K562 (cell line): ENCODE data around the gene MYO1D. TPM values are rescaled to one million over a fixed set of nuclear protein-coding genes. Genes with fewer than 3 reads are reported as not detected.
A peak's percentile ranks its signal among the peaks of the same experiment; 100 is the strongest.

ENCODE experiments used
- CBFB ChIP-seq: sonication (generic); formaldehyde crosslinking; IDR thresholded peaks from 2 replicates; pipeline ENCODE4 v1.4.0; 2020; ENCODE audit warnings: mild to moderate bottlenecking, missing genetic modification reagents
- GABPA ChIP-seq: fragments of 200-800 bp; sonication (Bioruptor generic); conservative IDR thresholded peaks from 2 replicates; pipeline ENCODE4 v1.6.1; 2016; ENCODE audit warnings: low read depth, missing genetic modification characterization, missing compliant biosample characterization
- GABPB1 ChIP-seq: sonication (generic); formaldehyde crosslinking; IDR thresholded peaks from 2 replicates; pipeline ENCODE4 v1.8.0; 2022; ENCODE audit warnings: mild to moderate bottlenecking, missing genetic modification reagents
- HMG20B ChIP-seq: fragments of 250-450 bp; sonication (Bioruptor Pico); IDR thresholded peaks from 2 replicates; pipeline ENCODE4 v1.5.0; 2021; ENCODE audit warnings: mild to moderate bottlenecking
- JUN ChIP-seq, 2 experiments: sonication (generic) in 1 of 2; formaldehyde crosslinking in 1 of 2; IDR thresholded peaks; 2 replicates each; pipeline versions ENCODE4 v1.6.1 to v1.8.0; 2012 to 2022; ENCODE audit warnings: borderline replicate concordance in 2 of 2, mild to moderate bottlenecking in 2 of 2, improper control_type of control experiment in 1 of 2, low read depth in 1 of 2, low read length in 1 of 2, missing genetic modification reagents in 1 of 2
- KDM1A ChIP-seq, 2 experiments: fragments of 450-650 bp; IDR thresholded peaks; 2 replicates each; pipeline ENCODE4 v1.6.1; 2016; ENCODE audit warnings: mild to moderate bottlenecking in 2 of 2
- MAFG ChIP-seq: fragments of 450-650 bp; conservative IDR thresholded peaks from 2 replicates; pipeline ENCODE4 v1.6.1; 2016; ENCODE audit warnings: missing genetic modification characterization, missing compliant biosample characterization
- MAFK ChIP-seq: IDR thresholded peaks from 2 replicates; pipeline ENCODE4 v1.6.1; 2011; ENCODE audit warnings: low read length, improper control_type of control experiment
- MITF ChIP-seq: IDR thresholded peaks from 2 replicates; pipeline ENCODE4 v1.6.1; 2014; ENCODE audit warnings: antibody characterized with exemption
- NR2F6 ChIP-seq: fragments of 450-650 bp; formaldehyde crosslinking; IDR thresholded peaks from 2 replicates; pipeline ENCODE4 v1.4.0; 2020; ENCODE audit warnings: mild to moderate bottlenecking
- NUFIP1 ChIP-seq: fragments of 450-650 bp; IDR thresholded peaks from 2 replicates; pipeline ENCODE4 v1.6.1; 2018; ENCODE audit not compliant: partially characterized antibody
- PHB ChIP-seq: fragments of 250-450 bp; sonication (Bioruptor Pico); IDR thresholded peaks from 2 replicates; pipeline ENCODE4 v1.5.0; 2021
- PHTF2 ChIP-seq: fragments of 250-450 bp; sonication (Bioruptor Pico); IDR thresholded peaks from 2 replicates; pipeline ENCODE4 v1.5.0; 2021; ENCODE audit warnings: mild to moderate bottlenecking
- PURB ChIP-seq: sonication (generic); formaldehyde crosslinking; IDR thresholded peaks from 2 replicates; pipeline ENCODE4 v1.9.0; 2021; ENCODE audit warnings: low read depth, mild to moderate bottlenecking, missing genetic modification reagents
- RBBP5 ChIP-seq: fragments of 200-600 bp; sonication (generic); IDR thresholded peaks from 2 replicates; pipeline ENCODE4 v1.6.1; 2012; ENCODE audit warnings: borderline replicate concordance, mild to moderate bottlenecking, low read length, control low read depth, inconsistent platforms; ENCODE audit not compliant: insufficient read depth, poor library complexity, severe bottlenecking
- SMAD3 ChIP-seq: fragments of 450-650 bp; formaldehyde crosslinking; conservative IDR thresholded peaks from 2 replicates; pipeline ENCODE4 v1.4.0; 2020; ENCODE audit warnings: mild to moderate bottlenecking
- STAT5B ChIP-seq: fragments of 250-450 bp; sonication (Bioruptor Pico); IDR thresholded peaks from 2 replicates; pipeline ENCODE4 v1.8.0; 2021; ENCODE audit warnings: mild to moderate bottlenecking, inconsistent platforms
- TCF3 ChIP-seq: sonication (generic); formaldehyde crosslinking; IDR thresholded peaks from 2 replicates; pipeline ENCODE4 v1.4.0; 2020; ENCODE audit warnings: mild to moderate bottlenecking, missing genetic modification reagents
- XRCC3 ChIP-seq: fragments of 450-650 bp; IDR thresholded peaks from 2 replicates; pipeline ENCODE4 v1.6.1; 2017; ENCODE audit warnings: mild to moderate bottlenecking, moderate library complexity
- ZKSCAN1 ChIP-seq: fragments of 150-350 bp; IDR thresholded peaks from 2 replicates; pipeline ENCODE4 v1.6.1; 2016; ENCODE audit warnings: low read depth, low read length
- ZNF121 ChIP-seq: sonication (generic); formaldehyde crosslinking; conservative IDR thresholded peaks from 2 replicates; pipeline ENCODE4 v1.8.0; 2022; ENCODE audit warnings: missing genetic modification reagents
- ZNF3 ChIP-seq: fragments of 250-450 bp; sonication (Bioruptor Pico); IDR thresholded peaks from 2 replicates; pipeline ENCODE4 v1.5.0; 2021; ENCODE audit warnings: mild to moderate bottlenecking, moderate library complexity
- ZNF780A ChIP-seq: fragments of 250-450 bp; sonication (Bioruptor Pico); IDR thresholded peaks from 2 replicates; pipeline ENCODE4 v1.5.0; 2021; ENCODE audit warnings: mild to moderate bottlenecking
- polyA plus RNA-seq, 8 experiments: library from polyadenylated mRNA; depleted of rRNA in 4 of 8; stranded (reverse) in 5 of 8; unstranded in 3 of 8; fragments of >200 nt; fragmentation: Nextera tagmentation in 2 of 8; fragmentation: Illumina TruSeq in 1 of 8; extraction: Ambion mirVana in 2 of 8; extraction: Trizol in 1 of 8; gene quantifications; 2 replicates each; pipeline versions ENCODE4 v1.2.1 to v1.2.3, GENCODE V29; 2011 to 2014; ENCODE audit warnings: inconsistent platforms in 1 of 8, missing spikeins in 1 of 8
- total RNA-seq, 7 experiments: library from RNA; depleted of rRNA in 6 of 7; stranded (reverse); fragments of >200 nt in 6 of 7; fragmentation: Illumina TruSeq in 2 of 7; extraction: Trizol in 2 of 7; gene quantifications; 2 replicates each; pipeline versions ENCODE4 v1.2.1 to v1.2.3, GENCODE V29; 2011 to 2021; ENCODE audit warnings: low replicate concordance in 1 of 7
- TF ChIP-seq, protein P1 (sequence below), 2 experiments: fragments of 150-350 bp in 1 of 2; IDR thresholded peaks; 2 replicates each; pipeline ENCODE4 v1.6.1; 2012 to 2016; ENCODE audit warnings: low read depth in 2 of 2, low read length in 2 of 2, mild to moderate bottlenecking in 1 of 2, moderate library complexity in 1 of 2

MYO1D gene
- total and polyA plus RNA-seq, 9 of the 15 experiments (the other 6 are each of a cell fraction or from before 2014, with no cell fraction given) = 2.1 to 71.2 (median 45.4) TPM

DNA sequence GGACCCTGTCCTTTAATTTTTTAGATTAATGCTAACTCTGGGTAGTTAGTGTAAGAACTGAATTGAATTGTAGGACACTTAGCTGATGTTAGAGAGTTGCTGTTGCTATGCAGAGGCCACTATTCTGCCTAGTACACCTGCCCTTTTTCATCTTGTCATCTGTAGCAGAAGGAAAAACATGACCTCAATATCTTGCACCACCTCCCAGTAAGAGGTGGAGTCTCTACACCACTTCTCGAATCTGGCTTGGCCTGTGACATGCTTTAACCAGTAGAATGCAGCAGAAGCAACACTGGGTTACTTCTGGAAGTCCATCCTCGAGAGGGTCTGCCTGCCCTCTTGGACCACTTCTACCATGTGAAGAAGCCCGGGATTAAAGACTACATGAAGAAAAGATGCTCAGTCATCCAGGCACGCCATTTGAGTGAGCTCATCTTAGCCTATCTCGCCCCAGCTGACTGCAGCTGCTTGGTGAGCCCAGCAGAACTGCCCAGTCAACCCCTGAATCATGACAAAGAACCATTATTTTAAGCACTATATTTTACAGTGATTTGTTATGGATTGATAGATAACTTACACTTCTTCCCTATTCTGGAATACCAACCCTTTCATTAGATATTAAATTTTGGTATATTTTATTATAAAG is 153.5 kb downstream of the MYO1D start (continued):
- TF ChIP-seq NUFIP1 (no peak), ZNF121 (CRISPR knock-in tag) (no peak), PURB (CRISPR knock-in tag) (no peak), RBBP5 (no peak), HMG20B (CRISPR knock-in tag) (no peak), PHB (no peak), GABPA (tag) (no peak), MAFK (peak; percentile 37; the same call in 1 of the 2 replicates), JUN (IDR thresholded peaks at IDR 0.05; ENCODE audit: borderline replicate concordance, low read depth, low read length) (peak; percentile 68; the same call in 1 of the 2 replicates), JUN (CRISPR knock-in tag; IDR thresholded peaks at IDR 0.05; ENCODE audit: borderline replicate concordance) (no peak), ZNF780A (no peak), SMAD3 (no peak), NR2F6 (CRISPR knock-in tag) (no peak), XRCC3 (no peak), TCF3 (CRISPR knock-in tag) (peak; percentile 28; the same call in 1 of the 2 replicates), PHTF2 (CRISPR knock-in tag) (no peak), STAT5B (CRISPR knock-in tag) (no peak), KDM1A (IDR thresholded peaks at IDR 0.05) (peak; percentile 83 to 84), MAFG (tag) (peak; percentile 83), MITF (no peak), ZNF3 (CRISPR knock-in tag) (no peak), ZKSCAN1 (no peak), CBFB (CRISPR knock-in tag) (no peak), GABPB1 (CRISPR knock-in tag) (no peak)
- TF ChIP-seq, protein P1, sequence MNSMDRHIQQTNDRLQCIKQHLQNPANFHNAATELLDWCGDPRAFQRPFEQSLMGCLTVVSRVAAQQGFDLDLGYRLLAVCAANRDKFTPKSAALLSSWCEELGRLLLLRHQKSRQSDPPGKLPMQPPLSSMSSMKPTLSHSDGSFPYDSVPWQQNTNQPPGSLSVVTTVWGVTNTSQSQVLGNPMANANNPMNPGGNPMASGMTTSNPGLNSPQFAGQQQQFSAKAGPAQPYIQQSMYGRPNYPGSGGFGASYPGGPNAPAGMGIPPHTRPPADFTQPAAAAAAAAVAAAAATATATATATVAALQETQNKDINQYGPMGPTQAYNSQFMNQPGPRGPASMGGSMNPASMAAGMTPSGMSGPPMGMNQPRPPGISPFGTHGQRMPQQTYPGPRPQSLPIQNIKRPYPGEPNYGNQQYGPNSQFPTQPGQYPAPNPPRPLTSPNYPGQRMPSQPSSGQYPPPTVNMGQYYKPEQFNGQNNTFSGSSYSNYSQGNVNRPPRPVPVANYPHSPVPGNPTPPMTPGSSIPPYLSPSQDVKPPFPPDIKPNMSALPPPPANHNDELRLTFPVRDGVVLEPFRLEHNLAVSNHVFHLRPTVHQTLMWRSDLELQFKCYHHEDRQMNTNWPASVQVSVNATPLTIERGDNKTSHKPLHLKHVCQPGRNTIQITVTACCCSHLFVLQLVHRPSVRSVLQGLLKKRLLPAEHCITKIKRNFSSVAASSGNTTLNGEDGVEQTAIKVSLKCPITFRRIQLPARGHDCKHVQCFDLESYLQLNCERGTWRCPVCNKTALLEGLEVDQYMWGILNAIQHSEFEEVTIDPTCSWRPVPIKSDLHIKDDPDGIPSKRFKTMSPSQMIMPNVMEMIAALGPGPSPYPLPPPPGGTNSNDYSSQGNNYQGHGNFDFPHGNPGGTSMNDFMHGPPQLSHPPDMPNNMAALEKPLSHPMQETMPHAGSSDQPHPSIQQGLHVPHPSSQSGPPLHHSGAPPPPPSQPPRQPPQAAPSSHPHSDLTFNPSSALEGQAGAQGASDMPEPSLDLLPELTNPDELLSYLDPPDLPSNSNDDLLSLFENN (IDR thresholded peaks at IDR 0.05; ENCODE audit: low read depth in 2 of 2, low read length in 2 of 2) = no peak
